Nephron (organoid): ENCODE results near the gene ALDH16A1.

Experiments
- H3K27ac Mint-ChIP-seq, 3 experiments: 2 replicates each; pipeline ENCODE4 v1.8.0; 2020; ENCODE audit warnings: mixed read lengths in 3 of 3, mild to moderate bottlenecking in 2 of 3, moderate library complexity in 1 of 3
- H3K27me3 Mint-ChIP-seq: 2 replicates; pipeline ENCODE4 v1.8.0; 2021; ENCODE audit warnings: low read depth, mild to moderate bottlenecking, moderate library complexity, mixed read lengths
- H3K36me3 Mint-ChIP-seq: 2 replicates; pipeline ENCODE4 v1.8.0; 2020; ENCODE audit warnings: low read depth, mixed read lengths
- H3K4me1 Mint-ChIP-seq: 2 replicates; pipeline ENCODE4 v1.8.0; 2020; ENCODE audit warnings: mixed read lengths
- H3K4me3 Mint-ChIP-seq, 3 experiments: 2 replicates each; pipeline ENCODE4 v1.8.0; 2020; ENCODE audit warnings: mild to moderate bottlenecking in 3 of 3, mixed read lengths in 3 of 3, moderate library complexity in 2 of 3
- H3K9me3 Mint-ChIP-seq: 2 replicates; pipeline ENCODE4 v1.8.0; 2020; ENCODE audit warnings: mixed read lengths
- CTCF ChIP-seq, 3 experiments: fragments of 200-600 bp; sonication (generic); IDR thresholded peaks; one replicate each; pipeline ENCODE4 v1.5.0; 2021; ENCODE audit warnings: antibody characterized with exemption in 3 of 3; ENCODE audit not compliant: unreplicated experiment in 3 of 3

Gene ALDH16A1

GRCh38 chr19:49440439-49441209 lies 12.4 kb upstream of the ALDH16A1 start:
- H3K36me3 Mint-ChIP-seq = no peaks in the 10 kb centered on the region
- peak overlapping the region in 1 of 3 experiments; percentile 26 for H3K27ac Mint-ChIP-seq
- H3K4me3 Mint-ChIP-seq = peak overlapping the region; percentile 77 to 83 (median 79)
- H3K27me3 Mint-ChIP-seq = peaks cover 85% of the 10 kb centered on the region
- H3K9me3 Mint-ChIP-seq = no peaks in the 10 kb centered on the region
- H3K4me1 Mint-ChIP-seq = peaks cover 27% of the 10 kb centered on the region
- no peak for TF ChIP-seq CTCF (IDR thresholded peaks at IDR 0.05; ENCODE audit: unreplicated experiment in 3 of 3)

- Mint-ChIP-seq H3K27me3 (peaks cover 77% of the 10 kb centered on the region), H3K4me3 (peak within 1 kb of the TSS; percentile 79 to 83 (median 82)), H3K9me3 (no peaks in the 10 kb centered on the region), H3K4me1 (peaks cover 27% of the 10 kb centered on the region), H3K27ac (peak within 1 kb of the TSS; percentile 44 to 88 (median 73)), H3K36me3 (peaks cover under 1% of the 10 kb centered on the region)
- no peak for TF ChIP-seq CTCF (IDR thresholded peaks at IDR 0.05; ENCODE audit: unreplicated experiment in 3 of 3)
Measured at GRCh38 chr19:49441210-49441959, 11.6 kb upstream of the ALDH16A1 start, which contains the start of gene SLC17A7. TSS of gene SLC17A7 (minus strand) at chr19:49441527. CDS start at chr19:49441379, 148 bp downstream.

- peaks cover 72% of the 10 kb centered on the region for H3K27me3 Mint-ChIP-seq
- peaks cover 3% of the 10 kb centered on the region for H3K36me3 Mint-ChIP-seq
- H3K27ac Mint-ChIP-seq = peak overlapping the region; percentile 3 to 88 (median 44)
- H3K4me3 Mint-ChIP-seq = peak overlapping the region; percentile 79 to 82 (median 82)
- peaks cover 27% of the 10 kb centered on the region for H3K4me1 Mint-ChIP-seq
- no peak for TF ChIP-seq CTCF (IDR thresholded peaks at IDR 0.05; ENCODE audit: unreplicated experiment in 3 of 3)
- H3K9me3 Mint-ChIP-seq = no peaks in the 10 kb centered on the region
Measured at GRCh38 chr19:49441960-49442350, 11.1 kb upstream of the ALDH16A1 start.

- H3K27ac Mint-ChIP-seq = peak overlapping the region; percentile 44 to 88 (median 73)
- peaks cover 27% of the 10 kb centered on the region for H3K4me1 Mint-ChIP-seq
- peaks cover 68% of the 10 kb centered on the region for H3K27me3 Mint-ChIP-seq
- TF ChIP-seq CTCF (IDR thresholded peaks at IDR 0.05; ENCODE audit: unreplicated experiment in 3 of 3) = no peak
- peaks cover 3% of the 10 kb centered on the region for H3K36me3 Mint-ChIP-seq
- peak overlapping the region; percentile 79 to 82 (median 82) for H3K4me3 Mint-ChIP-seq
- H3K9me3 Mint-ChIP-seq = no peaks in the 10 kb centered on the region
Measured at GRCh38 chr19:49442354-49442753, 10.7 kb upstream of the ALDH16A1 start.

- Mint-ChIP-seq H3K9me3 (no peaks in the 10 kb centered on the region), H3K27ac (peak overlapping the region; percentile 44 to 88 (median 73)), H3K27me3 (peaks cover 62% of the 10 kb centered on the region), H3K4me3 (peak overlapping the region; percentile 79 to 82 (median 82)), H3K36me3 (peaks cover 3% of the 10 kb centered on the region), H3K4me1 (peaks cover 27% of the 10 kb centered on the region)
- TF ChIP-seq CTCF (IDR thresholded peaks at IDR 0.05; ENCODE audit: unreplicated experiment in 3 of 3) = no peak
Measured at GRCh38 chr19:49442771-49443365, 10.2 kb upstream of the ALDH16A1 start.
